Stimulated activated effector memory CD8-positive, alpha-beta T cell treated with anti-CD3 and anti-CD28 coated beads, Interleukin-12 subunit alpha, Interleukin-12 subunit beta, amount 100 ng/mL, for 72 hours (primary cell): Measurements from ENCODE around the gene MX2.

Experiments used
- ATAC-seq: fragments of 150-1000 bp; cut with Tn5 transposase; 2 replicates; pipeline ENCODE4 v1.10.0; 2021
- DNase-seq, 2 donors: peaks; one replicate each; pipeline ENCODE4 v3.0.0; 2021 to 2022; ENCODE audit warnings: low spot score in 2 of 2
- H3K27ac Mint-ChIP-seq: one replicate; pipeline ENCODE4 v1.8.0; 2022; ENCODE audit warnings: mild to moderate bottlenecking, mixed read lengths
- H3K36me3 Mint-ChIP-seq: one replicate; pipeline ENCODE4 v1.8.0; 2022; ENCODE audit warnings: mild to moderate bottlenecking, mixed read lengths
- H3K4me1 Mint-ChIP-seq: one replicate; pipeline ENCODE4 v1.8.0; 2022; ENCODE audit warnings: mixed read lengths
- H3K4me3 Mint-ChIP-seq: one replicate; pipeline ENCODE4 v1.8.0; 2022; ENCODE audit warnings: mild to moderate bottlenecking, mixed read lengths
- H3K9me3 Mint-ChIP-seq: one replicate; pipeline ENCODE4 v1.8.0; 2022; ENCODE audit warnings: mixed read lengths

The MX2 gene

GRCh38 chr21:41326414-41327080, 35.3 kb upstream of the MX2 start:
- peak; percentile 32 for ATAC-seq
- DNase-seq = no peak
- no peaks in the 10 kb centered on the region for H3K36me3 Mint-ChIP-seq
- H3K9me3 Mint-ChIP-seq = no peaks in the 10 kb centered on the region
- no peaks in the 10 kb centered on the region for H3K4me1 Mint-ChIP-seq
- H3K4me3 Mint-ChIP-seq = no peak overlapping the region
- H3K27ac Mint-ChIP-seq = no peak overlapping the region

GRCh38 chr21:41327753-41328152, 34.1 kb upstream of the MX2 start:
- ATAC-seq (no peak), DNase-seq (no peak)
- H3K27ac Mint-ChIP-seq = no peak overlapping the region
- no peak overlapping the region for H3K4me3 Mint-ChIP-seq
- no peaks in the 10 kb centered on the region for H3K9me3 Mint-ChIP-seq
- no peaks in the 10 kb centered on the region for H3K36me3 Mint-ChIP-seq
- no peaks in the 10 kb centered on the region for H3K4me1 Mint-ChIP-seq

- Mint-ChIP-seq H3K4me3 (no peak overlapping the region), H3K9me3 (peaks cover 3% of the 10 kb centered on the region), H3K36me3 (no peaks in the 10 kb centered on the region), H3K4me1 (no peaks in the 10 kb centered on the region), H3K27ac (no peak overlapping the region)
- ATAC-seq (no peak), DNase-seq (no peak)
Observed at GRCh38 chr21:41328660-41329607, 32.9 kb upstream of the MX2 start.

GRCh38 chr21:41333752-41334151, 28.1 kb upstream of the MX2 start:
- peaks cover 3% of the 10 kb centered on the region for H3K9me3 Mint-ChIP-seq
- H3K4me3 Mint-ChIP-seq = no peak overlapping the region
- no peak for ATAC-seq
- no peaks in the 10 kb centered on the region for H3K36me3 Mint-ChIP-seq
- H3K27ac Mint-ChIP-seq = no peak overlapping the region
- no peaks in the 10 kb centered on the region for H3K4me1 Mint-ChIP-seq
- no peak for DNase-seq

DNA sequence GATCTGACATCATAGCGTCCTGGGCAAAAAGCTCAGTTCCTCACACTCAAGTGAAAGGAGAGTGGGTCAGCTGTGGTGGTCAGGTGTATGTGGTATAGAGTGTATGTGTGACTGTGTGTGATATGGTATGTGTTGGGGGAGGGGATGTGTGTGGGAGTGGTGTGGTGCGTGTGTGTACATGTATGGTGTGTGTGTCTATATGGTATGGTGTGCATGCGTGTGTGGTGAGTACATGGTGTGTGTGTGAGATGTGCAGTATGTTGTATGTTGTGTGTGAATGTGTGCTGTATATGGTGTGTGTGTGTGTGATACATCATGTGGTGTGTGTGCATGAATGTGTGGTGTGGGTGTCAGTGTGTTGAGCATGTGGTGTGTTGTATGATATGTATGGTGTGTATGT, 24.3 kb upstream of the MX2 start:
- peak; percentile 26 for ATAC-seq
- H3K27ac Mint-ChIP-seq = no peak overlapping the region
- peaks cover 7% of the 10 kb centered on the region for H3K9me3 Mint-ChIP-seq
- DNase-seq = no peak
- H3K4me3 Mint-ChIP-seq = no peak overlapping the region
- no peaks in the 10 kb centered on the region for H3K4me1 Mint-ChIP-seq
- H3K36me3 Mint-ChIP-seq = no peaks in the 10 kb centered on the region

DNA sequence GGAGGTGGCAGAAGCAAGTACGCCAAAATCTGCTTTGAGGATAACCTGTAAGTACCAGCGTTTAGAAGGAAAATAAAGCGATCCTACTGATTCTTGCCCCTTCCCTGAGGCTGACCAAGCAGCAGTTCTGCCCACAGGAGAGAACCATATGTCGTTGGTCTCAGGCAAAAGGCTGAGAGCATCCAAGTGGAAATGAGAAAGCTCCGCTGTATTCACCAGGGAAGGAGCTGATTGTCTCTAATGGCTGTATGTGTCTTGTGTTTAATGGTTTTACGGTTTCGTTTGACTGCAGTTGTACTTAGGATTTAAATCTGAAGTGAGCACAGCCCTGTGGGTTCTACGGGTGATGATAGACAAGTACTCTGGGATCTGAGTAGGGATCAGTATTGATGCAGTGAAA, 23.4 kb upstream of the MX2 start:
- ATAC-seq = no peak
- Mint-ChIP-seq H3K4me1 (no peaks in the 10 kb centered on the region), H3K4me3 (no peak overlapping the region), H3K36me3 (no peaks in the 10 kb centered on the region), H3K9me3 (peaks cover 6% of the 10 kb centered on the region), H3K27ac (no peak overlapping the region)
- DNase-seq = no peak

GRCh38 chr21:41342035-41342434, 19.8 kb upstream of the MX2 start:
- ATAC-seq (no peak), DNase-seq (no peak)
- peaks cover 4% of the 10 kb centered on the region for H3K9me3 Mint-ChIP-seq
- no peak overlapping the region for H3K27ac Mint-ChIP-seq
- H3K4me1 Mint-ChIP-seq = no peaks in the 10 kb centered on the region
- no peaks in the 10 kb centered on the region for H3K36me3 Mint-ChIP-seq
- H3K4me3 Mint-ChIP-seq = no peak overlapping the region

GRCh38 chr21:41344146-41344545, 17.7 kb upstream of the MX2 start:
- no peak overlapping the region for H3K27ac Mint-ChIP-seq
- no peak for ATAC-seq
- H3K4me1 Mint-ChIP-seq = no peaks in the 10 kb centered on the region
- DNase-seq = no peak
- peaks cover 4% of the 10 kb centered on the region for H3K9me3 Mint-ChIP-seq
- no peak overlapping the region for H3K4me3 Mint-ChIP-seq
- no peaks in the 10 kb centered on the region for H3K36me3 Mint-ChIP-seq

- Mint-ChIP-seq H3K4me3 (no peak overlapping the region), H3K27ac (no peak overlapping the region), H3K36me3 (no peaks in the 10 kb centered on the region), H3K9me3 (peaks cover 4% of the 10 kb centered on the region), H3K4me1 (no peaks in the 10 kb centered on the region)
- ATAC-seq (no peak), DNase-seq (no peak)
Observed at GRCh38 chr21:41345356-41345755, 16.5 kb upstream of the MX2 start.

DNA sequence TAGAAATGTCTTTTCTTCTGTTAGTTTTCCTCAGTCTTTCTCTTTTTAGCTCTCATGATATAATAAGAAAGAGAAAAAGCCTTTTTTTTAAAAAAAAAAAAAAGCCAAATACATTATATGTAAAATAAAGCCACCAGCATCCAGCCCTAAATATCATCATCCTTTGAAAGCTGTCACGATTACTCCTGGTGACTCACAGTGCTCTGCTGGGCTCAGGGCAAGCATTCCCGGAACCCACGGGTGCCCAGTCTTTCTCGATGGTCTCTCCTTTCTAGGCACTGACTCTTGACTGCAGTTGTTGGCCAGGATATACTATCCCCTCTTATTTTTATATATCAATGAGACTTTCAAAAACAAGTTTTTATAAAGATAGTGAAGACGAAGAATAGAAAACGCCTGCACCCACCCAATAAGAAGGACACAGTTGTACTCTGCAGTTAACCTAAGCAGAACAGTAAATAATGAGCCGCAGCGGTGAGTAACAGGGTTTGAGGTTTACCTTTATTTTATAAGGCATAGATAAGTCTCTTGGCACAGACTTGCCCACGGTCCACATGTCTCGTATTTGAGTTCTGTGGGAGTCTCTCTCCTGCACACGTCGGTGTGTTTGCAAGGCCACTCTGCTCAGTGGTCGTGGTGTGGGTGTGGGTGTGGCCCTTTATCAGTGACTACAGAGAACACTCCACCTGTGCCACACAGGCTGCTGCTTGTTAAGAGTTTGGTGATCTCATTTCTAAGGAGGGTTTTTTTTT, 15.7 kb upstream of the MX2 start:
- Mint-ChIP-seq H3K4me1 (no peaks in the 10 kb centered on the region), H3K4me3 (no peak overlapping the region), H3K36me3 (no peaks in the 10 kb centered on the region), H3K9me3 (peaks cover 4% of the 10 kb centered on the region), H3K27ac (no peak overlapping the region)
- ATAC-seq (no peak), DNase-seq (no peak)

- no peak overlapping the region for H3K27ac Mint-ChIP-seq
- ATAC-seq (no peak), DNase-seq (no peak)
- peaks cover 4% of the 10 kb centered on the region for H3K9me3 Mint-ChIP-seq
- no peak overlapping the region for H3K4me3 Mint-ChIP-seq
- no peaks in the 10 kb centered on the region for H3K4me1 Mint-ChIP-seq
- no peaks in the 10 kb centered on the region for H3K36me3 Mint-ChIP-seq
Observed at GRCh38 chr21:41346758-41347157, 15.1 kb upstream of the MX2 start.

DNA sequence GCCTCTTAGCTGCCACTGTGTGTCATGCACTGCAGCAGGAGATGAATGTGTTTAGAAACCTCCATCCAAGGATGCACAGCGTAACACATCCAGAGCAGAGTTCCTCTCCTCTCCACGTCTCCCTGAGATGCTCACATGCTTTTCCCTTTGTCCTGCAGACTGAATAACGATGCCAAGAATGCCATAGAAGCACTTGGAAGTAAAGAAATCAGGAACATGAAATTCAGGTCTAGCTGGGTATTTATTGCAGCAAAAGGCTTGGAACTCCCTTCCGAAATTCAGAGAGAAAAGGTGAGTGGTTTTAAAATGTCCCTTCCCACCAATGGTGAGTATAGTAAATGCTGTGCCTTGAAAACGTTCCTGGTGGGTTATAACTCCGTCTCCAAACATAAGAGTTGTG, 13.4 kb upstream of the MX2 start:
- ATAC-seq (no peak), DNase-seq (no peak)
- Mint-ChIP-seq H3K27ac (no peak overlapping the region), H3K4me1 (no peaks in the 10 kb centered on the region), H3K9me3 (no peaks in the 10 kb centered on the region), H3K4me3 (no peak overlapping the region), H3K36me3 (no peaks in the 10 kb centered on the region)

GRCh38 chr21:41349126-41349525, 12.7 kb upstream of the MX2 start:
- DNase-seq = no peak
- no peaks in the 10 kb centered on the region for H3K4me1 Mint-ChIP-seq
- H3K4me3 Mint-ChIP-seq = no peak overlapping the region
- no peak for ATAC-seq
- H3K27ac Mint-ChIP-seq = no peak overlapping the region
- no peaks in the 10 kb centered on the region for H3K9me3 Mint-ChIP-seq
- no peaks in the 10 kb centered on the region for H3K36me3 Mint-ChIP-seq

GRCh38 chr21:41349619-41350390, 12.0 kb upstream of the MX2 start:
- Mint-ChIP-seq H3K4me1 (no peaks in the 10 kb centered on the region), H3K9me3 (no peaks in the 10 kb centered on the region), H3K36me3 (no peaks in the 10 kb centered on the region), H3K4me3 (no peak overlapping the region), H3K27ac (no peak overlapping the region)
- no peak for ATAC-seq
- no peak for DNase-seq
